Measurements from ENCODE around the gene RNF222.

GRCh38 chr17:8413938-8414337, 16.3 kb upstream of the RNF222 start:
- TF ChIP-seq CTCF (optimal IDR thresholded peaks at IDR 0.05 in 1 of 3, IDR thresholded peaks at IDR 0.05 in 1 of 3, conservative IDR thresholded peaks at IDR 0.05 in 1 of 3; ENCODE audit: extremely low read depth in 1 of 3, insufficient read depth in 2 of 3, low read length in 3 of 3) (no peak), EZH2 (IDR thresholded peaks at IDR 0.05; ENCODE audit: low read length) (no peak)
